Activated CD4-positive, alpha-beta T cell treated with anti-CD3 and anti-CD28 coated beads, Interleukin-2, Interleukin-6, amounts not matched to agents 100 ng/mL and 50 ng/mL, durations not matched to agents 16 hours and 8 hours (primary cell): ENCODE results near the gene UBL3.

Experiments
- DNase-seq: peaks from one replicate; pipeline ENCODE4 v3.0.0-alpha.2; 2020

The UBL3 gene, protein sequence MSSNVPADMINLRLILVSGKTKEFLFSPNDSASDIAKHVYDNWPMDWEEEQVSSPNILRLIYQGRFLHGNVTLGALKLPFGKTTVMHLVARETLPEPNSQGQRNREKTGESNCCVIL

DNA sequence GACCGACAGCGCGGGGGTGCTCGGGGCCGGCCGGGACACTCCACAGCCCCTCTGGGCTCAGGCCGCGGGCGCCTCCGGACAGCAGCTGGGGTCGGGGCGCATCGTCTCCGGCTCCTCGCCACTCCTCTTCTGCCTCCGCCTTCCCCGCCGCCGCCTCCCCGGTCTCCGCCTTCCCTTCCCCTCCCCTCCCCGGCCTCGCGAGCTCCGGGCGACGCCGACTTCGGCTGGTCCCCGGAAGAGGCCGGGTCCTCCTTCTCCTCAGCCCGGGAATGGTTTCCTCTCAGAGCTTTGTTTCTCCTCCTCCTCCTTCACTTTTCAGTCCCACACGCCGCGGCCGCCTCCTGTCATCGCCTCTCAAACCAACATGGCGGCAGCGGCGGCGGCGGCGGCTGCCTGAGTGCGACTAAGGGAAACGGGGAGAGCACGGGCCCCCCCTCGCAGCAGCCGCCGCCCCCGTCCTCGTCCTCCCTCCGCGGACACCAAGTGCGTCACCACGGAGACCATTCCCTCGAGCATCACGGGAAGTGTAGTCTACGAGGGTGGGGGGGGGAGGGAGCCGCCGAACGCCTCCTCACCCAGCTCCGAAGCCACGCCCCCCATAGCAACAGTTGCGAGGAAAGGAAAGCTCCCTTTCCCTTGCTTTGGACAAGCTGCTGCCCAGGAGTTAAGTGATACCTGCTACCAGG, at the start of gene UBL3:
TSS of gene UBL3 (minus strand) at position 405 of the 686 bp plus-strand sequence. CDS start 1,079 bp downstream, outside the sequence.
- peak; percentile 94 for DNase-seq

DNA sequence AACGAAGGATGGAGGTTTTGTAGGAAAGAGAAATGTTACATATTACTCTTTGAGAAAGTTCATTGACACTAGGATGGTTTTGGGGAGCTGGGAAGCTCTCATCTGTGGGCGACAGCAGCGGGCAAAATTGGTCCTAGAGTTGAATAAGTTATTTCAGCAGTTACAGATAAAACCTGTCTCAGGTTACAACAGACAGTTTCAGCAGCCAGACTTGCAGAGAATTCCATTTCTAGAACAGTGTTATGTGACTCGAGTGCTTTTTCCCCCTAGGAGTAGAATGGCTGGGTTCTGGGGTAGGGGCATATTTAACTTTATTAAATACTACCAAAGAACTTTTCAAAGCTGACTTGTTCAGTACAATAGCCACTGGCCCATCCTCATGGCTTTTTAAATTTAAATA, 46.7 kb upstream of the UBL3 start:
- DNase-seq, result no peak

DNA sequence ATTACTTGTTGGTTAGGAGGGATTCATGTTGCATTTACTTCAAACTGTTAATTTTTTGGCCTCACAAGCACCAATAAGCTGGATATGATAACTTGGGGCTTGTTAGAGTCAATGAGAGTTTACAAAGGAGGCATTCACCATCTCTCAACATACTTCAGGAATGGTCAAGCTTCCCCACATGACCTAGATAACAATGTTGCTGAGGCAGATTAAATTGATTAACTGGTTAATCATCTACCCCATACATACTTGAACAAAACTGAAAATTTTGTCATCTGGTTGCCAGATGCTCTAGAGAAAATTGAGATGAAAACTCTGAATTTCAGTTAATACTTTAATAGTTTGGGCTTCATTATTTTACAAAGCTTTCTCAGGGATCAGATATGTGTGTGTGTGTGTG, 43.0 kb upstream of the UBL3 start:
- no peak for DNase-seq

DNA sequence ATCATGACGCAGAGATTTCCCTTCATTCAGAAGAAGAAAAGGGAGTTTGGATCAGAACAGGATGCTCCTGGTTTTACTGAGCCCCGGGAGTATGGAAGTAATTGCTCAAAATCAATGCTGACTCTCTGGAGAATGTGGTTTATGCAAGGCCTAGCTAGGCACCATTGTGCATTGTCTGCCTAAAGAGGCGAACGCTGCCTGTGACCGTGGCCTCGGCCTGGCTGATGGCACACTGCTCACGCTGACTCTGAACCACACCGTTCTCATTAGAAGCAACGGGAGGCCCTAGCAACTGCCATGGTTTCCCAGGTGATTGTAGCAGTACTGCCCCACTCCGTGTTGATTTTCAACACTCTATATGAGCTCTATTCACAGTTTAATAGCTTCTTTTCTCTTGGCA, 41.7 kb upstream of the UBL3 start:
- no peak for DNase-seq

DNA sequence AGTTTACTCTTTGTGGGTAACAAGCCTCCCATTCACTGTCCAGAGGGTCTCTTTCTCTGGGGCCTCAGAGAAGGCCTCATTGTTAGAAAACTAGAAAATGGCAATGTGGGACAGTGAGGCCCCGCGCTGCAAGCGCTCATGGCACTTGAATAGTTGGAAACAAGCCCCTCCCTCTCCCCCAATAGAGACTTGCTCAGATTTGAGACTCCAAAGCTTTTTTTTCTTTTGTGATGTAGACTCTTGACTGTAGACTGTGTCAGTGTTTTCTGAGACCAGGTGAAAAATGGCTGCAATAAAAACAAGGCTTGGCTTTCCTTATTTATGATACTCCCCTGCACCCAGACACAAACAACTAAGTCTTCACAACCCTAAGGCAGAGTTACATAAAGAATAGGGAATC, 38.7 kb upstream of the UBL3 start:
- DNase-seq, result no peak

DNA sequence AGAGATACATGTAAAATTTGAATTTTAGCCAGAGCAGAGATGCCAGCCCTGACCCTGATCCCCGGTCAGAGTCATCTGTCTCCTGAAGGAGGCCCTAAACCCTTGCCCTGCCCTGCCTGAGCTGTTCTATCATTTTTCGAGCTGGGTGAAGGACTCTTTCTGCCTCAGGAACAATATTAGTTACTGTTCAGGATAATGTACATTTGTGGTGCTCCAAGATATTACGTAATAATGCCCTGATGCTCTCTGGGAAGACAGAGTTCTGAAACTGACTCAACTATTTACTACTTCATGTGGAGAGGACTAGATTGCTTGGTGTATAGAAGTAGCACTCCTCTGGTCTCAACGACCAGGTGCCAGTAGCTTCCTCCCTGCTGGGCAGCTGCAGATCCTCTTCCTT, 37.9 kb upstream of the UBL3 start:
- no peak for DNase-seq

DNA sequence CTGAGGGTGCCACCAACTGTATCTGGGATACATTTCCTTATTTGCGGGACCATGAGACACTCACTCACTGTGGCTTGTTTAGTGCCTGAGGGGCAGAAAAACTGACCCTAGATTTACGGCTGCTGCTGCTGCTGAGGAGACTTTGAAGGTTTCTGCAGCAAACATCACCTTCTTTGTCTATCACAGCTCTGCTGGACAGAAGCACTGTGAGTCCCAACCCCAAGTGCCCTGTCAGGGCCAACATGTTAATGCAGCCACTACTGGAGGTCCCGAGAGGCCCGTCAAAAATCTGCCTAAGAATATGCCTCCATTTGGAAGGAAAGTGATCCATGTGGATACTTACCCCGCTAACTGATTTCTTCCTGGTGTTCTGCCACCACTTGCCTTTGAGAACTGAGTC, 37.3 kb upstream of the UBL3 start:
- DNase-seq, result no peak

DNA sequence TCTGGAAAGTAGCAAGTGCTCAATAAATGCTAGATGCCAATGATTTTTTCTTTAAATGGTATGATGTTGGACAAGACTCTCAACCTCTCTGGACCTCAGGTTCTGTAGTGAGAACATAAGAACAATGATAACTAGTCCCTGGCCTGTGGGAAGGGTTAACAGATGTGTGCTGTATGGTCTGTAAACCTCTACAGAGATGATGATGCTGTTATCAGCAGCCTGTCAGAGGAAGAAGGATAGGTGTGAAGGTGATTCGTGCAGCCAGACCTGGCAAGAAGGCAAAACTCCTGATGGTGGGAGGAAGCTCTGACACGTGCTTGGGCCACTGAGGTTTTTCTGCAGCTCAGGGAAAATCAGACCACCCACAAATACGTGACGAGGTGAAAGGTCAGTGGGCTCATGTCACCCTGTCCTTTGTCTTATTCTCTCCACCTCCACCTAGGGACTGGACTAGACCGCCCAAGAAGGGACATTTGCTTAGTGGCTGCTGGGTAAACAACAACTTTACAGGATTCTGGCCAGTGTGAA, 36.7 kb upstream of the UBL3 start:
- DNase-seq, result no peak

DNA sequence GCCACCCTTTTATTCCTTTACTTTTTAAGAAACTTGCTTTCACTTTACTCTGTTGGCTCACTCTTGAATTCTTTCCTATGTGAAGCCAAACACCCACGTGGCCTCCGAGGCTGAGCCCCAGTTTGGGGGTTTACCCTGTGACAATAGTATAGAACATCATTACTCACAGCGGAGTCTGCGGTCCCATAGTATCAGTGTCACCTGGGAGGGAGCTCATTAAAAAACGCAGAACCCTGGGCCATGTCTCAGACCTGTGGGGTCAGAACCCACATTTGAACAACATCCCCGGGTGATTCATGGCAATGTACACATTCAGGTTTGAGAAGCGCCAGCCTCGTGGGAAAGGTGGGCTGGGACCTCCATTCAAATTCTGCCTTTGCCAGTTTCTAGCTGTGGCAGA, 36.0 kb upstream of the UBL3 start:
- peak; percentile 23 for DNase-seq

DNA sequence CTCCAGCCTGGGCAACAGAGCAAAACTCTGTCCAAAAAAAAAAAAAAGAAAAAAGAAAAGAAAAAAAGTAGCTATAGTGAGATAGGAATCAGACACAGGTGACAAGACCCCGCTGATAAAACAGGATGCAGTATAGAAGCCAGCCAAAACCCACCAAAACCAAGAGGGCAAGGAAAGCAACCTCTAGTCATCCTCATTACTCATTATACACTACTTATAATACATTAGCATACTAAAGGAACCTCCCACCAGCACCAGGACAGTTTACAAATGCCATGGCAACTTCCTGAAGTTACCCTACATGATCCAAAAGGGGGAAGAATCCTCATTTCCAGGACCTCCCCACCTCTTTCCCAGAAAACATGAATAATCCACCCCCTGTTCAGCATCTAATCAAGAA, 35.6 kb upstream of the UBL3 start:
- no peak for DNase-seq

DNA sequence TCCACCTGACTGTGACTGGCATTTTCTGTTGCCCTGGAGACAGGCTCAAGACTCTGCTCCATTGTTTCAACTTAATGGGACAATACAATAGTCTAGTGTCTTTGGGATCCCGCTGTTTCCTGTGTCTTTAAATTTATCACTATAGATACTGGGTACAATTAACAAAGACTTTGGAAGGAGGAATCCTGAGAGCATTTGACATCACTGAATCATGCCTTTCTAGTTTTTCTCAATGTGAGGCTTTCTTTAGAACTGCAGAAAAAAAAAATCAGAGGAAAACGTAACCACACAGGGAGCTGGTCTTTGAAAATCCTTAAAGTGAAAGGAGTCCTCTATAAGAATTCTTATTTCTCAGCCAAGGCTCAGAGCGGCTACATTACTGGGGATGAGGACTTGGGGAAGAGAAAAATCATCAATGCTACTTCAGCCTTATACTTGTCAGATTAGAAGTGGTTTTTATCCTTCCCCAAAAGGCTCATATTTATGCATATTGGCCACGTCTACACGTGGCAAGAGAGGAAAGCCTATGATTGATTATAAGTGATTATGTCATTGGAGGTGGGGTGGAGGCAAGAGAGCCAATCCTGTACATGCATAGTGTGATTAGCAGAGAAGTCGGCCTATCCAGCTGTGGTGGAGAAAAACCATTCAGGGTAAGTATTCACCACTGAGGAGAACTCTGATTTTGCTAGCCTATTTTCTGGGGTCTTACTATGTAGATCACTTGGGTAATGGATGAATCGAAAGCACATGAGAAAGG, 34.4 kb upstream of the UBL3 start:
- DNase-seq, result no peak

DNA sequence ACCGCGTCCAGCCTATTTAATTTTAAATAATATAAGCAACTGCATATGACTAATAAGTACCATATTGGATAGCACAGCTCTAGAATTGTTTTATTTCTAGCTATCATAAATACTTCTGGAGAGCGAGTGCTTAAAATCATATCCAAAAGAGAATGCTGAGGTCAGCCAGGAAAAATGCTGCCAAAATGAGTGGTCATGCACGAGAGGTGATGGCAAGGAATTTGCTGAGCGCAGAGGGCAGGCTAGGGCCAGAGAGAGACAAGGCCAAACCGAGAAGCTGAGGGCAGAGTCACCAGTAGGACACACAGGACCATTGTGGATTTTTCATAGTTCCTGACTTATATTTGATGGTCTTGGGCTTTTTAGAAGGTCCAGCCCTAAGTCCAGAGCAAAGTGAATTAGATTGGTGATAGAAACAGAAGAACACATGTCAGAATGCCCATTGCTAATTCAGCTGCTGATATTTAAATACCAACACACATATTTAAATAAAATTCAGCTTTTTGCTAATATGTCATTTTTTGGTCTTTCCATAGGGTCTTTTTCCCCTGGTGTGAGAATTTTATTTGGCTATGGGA, 33.6 kb upstream of the UBL3 start:
- no peak for DNase-seq

DNA sequence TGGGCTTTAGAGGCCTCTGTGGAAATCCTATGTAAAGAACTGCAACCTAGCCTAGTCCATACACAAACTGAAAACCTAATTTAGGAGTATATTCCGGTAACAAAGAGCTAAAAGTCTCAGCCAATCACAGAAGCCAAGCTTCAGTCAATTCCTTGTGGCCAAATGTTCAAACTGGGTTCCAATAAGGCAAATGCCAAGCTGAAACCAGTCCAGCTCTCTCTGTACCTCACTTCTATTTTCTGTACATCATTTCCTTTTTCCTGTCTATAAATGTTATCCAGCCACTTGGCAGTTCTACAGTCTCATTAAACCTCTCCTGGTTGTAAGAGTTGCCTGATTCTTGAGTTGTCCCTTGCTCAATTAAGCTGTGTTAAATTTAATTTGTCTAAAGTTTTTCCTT, 31.7 kb upstream of the UBL3 start:
- DNase-seq, result no peak

DNA sequence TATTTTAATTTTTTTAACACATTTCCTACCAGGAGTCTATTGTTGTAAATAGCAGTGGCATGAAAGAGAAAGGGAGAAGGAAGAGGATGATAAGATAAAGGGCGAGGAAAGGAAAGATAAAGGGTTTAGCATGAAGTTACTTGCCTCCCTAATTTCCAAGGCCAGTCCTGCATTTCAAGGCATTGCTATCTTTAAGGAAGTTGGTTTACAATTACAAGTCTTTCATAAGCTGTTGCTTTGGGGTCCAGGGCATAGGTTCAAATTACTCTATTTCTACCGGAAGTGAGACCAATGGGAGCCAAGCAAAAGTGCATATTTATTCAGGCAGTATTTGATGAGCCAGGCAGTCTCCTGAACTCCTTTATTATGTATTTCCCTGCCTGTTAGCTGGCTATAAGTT, 27.7 kb upstream of the UBL3 start:
- DNase-seq, result no peak

DNA sequence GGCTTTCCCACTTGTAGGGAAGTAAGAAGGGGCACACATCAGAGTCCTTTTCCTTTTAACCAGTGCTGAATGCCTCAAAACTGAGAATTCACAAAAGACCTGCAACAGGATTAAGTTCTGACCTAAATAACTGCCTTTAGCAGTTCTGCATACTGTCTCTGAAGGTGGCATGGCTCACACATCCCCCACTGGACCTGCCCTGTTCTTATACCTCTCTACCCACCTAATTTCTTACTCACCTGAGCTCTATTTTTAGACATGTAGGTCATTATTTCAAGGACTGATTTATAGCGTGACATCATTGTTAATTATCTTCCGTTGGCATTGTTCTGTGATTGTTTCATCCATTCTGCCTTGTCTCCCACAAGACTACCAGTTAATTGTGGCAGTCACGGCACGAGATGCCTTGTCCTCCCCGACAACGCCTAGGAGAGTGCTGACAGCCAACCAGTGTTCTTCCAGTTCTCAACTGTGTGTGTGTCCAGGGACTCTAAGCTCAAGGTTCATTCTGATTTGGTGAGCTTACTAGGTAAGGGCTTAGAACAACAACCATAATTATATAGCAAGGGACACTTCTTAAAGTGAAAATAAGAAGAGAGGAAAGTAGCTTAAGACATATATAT, 27.1 kb upstream of the UBL3 start:
- DNase-seq, result no peak

DNA sequence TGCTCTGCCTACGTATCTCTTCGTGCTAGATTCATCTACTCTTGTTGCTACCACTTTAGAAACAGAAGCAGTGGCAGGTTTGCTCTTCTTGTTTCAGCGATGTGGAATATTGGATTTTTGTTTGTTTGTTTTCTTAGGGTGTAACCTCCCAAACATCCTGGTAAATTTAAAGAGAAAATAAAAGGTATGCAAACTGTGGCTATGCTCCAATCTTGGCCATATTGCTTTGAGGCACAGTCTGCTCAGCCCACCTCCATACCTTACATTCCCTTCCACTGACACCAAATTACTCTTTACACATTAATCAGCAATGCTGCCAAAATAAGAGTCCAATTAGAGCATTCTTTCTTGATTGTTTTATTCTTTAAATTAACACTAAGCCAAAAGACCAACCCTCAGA, 25.2 kb upstream of the UBL3 start:
- DNase-seq, result no peak

DNA sequence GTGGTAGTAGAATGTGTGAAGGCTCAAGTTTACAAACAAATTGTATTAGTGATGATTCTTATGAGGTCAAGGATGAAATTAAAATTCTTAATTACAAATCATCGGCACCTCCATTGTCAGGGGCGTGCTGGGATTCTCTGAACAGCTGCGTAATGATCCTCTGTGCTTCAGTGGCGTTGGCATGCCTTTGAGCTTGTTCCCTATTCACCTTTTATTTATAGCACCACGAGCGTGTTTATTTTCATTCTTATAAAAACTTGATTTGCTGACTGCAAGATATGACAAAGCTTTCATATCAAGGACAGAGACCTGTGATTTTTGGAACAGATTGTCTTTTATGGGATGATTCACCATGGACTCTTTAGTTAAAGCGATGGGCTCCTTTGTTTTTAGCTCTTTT, 18.2 kb upstream of the UBL3 start:
- no peak for DNase-seq

DNA sequence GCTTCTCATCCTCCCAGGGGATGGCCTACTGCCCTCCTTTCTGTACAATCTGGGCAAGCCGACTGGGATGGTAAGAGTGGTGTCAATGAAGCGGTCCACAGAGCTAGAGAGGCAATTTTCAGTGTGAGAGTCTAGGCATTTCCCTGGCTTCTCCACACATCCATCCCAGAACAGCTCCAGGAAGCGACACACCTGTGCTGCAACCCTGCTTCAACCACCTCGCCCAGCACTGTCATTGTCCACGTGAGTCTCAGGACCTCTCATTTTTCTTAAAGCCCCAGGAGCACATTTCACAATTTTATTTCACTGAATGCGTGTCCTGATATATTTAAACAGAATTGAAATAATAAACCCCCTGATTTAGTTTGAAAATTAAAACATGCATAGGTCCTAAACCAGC, 15.5 kb upstream of the UBL3 start:
- no peak for DNase-seq

DNA sequence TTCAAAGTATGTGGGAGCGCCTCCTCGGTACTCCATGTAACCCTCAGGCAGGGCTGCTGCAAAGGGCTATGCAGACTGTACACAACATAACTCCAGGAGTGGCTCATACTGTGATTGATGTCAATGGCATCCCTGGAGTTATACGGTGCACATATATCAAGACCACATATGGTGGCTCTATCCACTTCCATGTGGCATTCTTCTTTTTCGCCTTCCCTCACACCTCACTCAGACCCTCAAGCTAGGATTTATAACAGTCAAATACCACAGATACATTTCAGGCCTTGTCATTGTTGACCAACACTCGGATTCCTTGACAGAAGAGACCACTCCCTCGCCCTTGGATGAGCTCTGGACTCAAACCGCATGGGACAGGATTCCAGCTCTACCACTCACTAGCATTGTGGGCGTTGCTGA, 11.3 kb upstream of the UBL3 start:
- no peak for DNase-seq

DNA sequence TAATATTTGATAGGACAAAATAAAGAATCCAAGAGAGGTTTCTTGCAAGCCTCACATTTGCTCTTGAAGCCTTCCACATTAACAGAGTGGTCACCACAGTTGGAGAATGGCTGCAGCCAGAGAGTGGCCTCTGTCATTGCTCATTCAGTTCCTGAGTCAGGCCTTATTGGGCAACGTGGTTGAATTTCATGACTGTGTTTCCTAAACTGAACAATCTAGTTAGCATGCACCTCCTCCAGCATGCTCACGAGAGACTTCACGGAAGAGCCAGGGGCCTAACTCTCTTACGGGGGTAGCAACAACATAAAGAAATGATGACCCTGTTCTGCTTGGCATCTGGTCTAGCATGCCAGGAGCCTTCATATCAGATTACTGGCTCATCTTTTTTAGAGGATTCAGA, 9.6 kb upstream of the UBL3 start:
- DNase-seq, result no peak

DNA sequence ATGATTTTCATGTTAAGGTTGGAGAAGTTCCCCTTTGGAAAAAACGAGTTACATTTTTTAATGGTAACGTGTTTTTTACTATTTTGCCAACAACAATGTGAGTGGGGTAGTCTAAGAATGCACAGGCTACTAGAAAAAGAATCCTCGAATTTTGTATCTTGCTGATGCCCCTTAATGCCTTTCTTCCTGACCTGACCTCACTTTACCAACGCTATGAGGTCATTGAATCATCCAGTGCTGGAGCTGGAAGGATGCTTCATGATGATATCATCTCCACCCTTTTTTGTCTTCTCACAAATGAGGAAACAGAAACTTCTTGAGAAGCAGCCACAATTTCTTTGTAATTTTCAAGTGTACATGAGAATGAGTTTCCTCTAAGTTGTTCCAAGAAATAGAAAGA, 8.2 kb upstream of the UBL3 start:
- DNase-seq, result peak; percentile 4

DNA sequence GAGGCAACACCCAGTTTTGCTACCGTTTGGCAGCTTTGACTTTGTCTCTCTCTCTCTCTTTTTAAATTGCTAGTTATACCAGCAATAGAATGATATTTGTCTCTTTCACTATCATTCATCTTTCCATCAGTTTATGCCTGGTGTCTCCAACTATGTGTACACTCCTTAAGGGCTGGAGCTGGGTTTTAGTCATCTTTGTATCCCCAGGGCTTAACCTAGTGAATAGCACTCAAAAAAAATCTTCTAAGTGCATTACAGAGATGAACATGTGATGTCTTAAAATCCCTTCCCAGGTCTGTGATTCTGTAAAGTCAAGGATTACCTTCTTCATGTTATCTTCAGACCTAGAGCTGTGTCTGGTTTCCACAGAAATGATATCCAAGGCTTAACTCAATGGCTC, 7.8 kb upstream of the UBL3 start:
- DNase-seq, result no peak

DNA sequence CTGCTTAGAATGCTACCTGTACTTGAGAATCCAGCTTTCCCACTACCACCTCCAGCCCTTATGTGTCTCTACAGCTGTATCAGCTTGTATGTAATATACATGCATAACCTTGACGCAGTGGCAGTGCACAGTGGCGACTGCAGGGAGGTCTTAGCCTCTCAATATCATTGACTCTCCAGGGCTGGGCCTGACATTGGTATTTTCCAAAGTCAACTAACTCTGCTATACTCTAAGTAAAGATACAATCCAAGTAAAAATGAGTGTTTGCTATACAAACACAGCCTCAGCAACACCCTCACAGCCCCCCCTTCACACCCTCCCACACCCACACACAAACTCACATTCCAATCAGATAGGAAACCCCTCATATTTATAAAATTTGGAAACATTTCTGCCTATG, 6.7 kb upstream of the UBL3 start:
- DNase-seq, result no peak

DNA sequence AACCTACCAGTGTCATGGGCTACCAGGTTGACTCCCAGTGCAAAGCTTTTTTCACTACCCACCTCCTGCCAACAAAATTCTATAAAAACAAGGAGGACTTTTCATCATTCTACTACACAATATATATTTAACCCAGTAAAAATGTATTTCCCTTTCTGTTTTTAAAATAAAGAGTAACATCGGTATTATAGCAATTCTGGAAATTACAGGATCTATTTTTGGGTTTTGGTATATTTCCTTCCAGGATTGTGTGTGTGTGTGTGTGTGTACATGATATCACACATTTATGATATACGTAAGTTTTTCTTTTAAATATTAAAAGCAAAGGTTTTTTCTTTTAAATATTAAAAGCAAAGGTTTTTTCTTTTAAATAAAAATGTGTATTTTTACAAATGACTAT, 6.0 kb upstream of the UBL3 start:
- DNase-seq, result no peak
